GM19240 (cell line): ENCODE measurements around the gene SUPT7L.

Source experiments
- DNase-seq: peaks from one replicate; pipeline ENCODE4 v3.0.0; 2011; ENCODE audit warnings: low spot score; ENCODE audit not compliant: insufficient read length

The SUPT7L gene, protein sequence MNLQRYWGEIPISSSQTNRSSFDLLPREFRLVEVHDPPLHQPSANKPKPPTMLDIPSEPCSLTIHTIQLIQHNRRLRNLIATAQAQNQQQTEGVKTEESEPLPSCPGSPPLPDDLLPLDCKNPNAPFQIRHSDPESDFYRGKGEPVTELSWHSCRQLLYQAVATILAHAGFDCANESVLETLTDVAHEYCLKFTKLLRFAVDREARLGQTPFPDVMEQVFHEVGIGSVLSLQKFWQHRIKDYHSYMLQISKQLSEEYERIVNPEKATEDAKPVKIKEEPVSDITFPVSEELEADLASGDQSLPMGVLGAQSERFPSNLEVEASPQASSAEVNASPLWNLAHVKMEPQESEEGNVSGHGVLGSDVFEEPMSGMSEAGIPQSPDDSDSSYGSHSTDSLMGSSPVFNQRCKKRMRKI

GRCh38 chr2:27663285-27664153 is at the start of gene SUPT7L, which contains the start of gene SLC4A1AP:
Gene SUPT7L (minus strand): TSS chr2:27663614. CDS start chr2:27662192, 1,422 bp downstream.
Gene SLC4A1AP (plus strand): TSS chr2:27663889. CDS start chr2:27663915, 26 bp downstream.
- peak; percentile 47 for DNase-seq

DNA sequence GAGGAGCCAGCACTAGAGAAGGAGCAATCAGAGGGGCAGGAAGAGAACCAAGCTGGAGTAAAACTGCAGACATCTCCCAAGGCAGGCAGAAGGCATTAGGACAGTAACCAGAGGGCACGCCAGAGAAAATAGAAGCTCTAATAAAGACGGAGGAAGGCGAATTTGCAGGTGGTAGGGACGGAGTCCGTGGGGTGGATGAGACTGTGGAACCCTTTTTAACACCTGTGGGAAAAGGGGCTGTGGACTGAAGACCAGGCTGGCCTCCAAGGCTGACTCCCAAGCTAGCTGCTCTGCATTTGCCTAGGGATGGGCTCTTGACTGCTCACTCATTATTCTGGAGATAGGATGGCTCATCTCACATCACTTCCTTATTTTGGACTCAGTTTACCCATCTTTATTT is 49.8 kb upstream of the SUPT7L start:
- no peak for DNase-seq

DNA sequence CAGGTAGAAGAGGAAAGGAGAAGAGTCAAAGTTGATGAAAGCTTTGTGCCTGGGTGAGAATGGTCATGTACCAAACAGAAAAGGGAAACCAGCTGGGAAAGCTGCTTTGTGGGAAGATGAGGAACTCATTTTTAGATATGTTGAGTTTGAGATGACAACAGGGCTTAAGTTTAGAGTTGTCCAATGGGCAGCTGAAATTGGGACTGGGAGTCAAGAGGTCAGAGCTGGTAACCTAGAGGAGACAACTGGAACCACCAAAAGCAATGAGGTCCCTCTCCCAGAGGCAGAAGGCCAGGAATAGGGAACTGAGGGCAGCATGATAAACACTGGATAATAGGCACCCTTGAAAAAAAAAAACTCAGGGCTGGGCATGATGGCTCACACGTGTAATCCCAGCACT is 49.1 kb upstream of the SUPT7L start:
- no peak for DNase-seq

GRCh38 chr2:27711804-27712203 is 48.4 kb upstream of the SUPT7L start:
- no peak for DNase-seq

- DNase-seq = no peak
These were observed 47.4 kb upstream of the SUPT7L start for GRCh38 chr2:27710640-27711430.

- no peak for DNase-seq
These were observed 46.7 kb upstream of the SUPT7L start for GRCh38 chr2:27709960-27710575.

- DNase-seq = no peak
These were observed 45.9 kb upstream of the SUPT7L start for GRCh38 chr2:27709326-27709725.

GRCh38 chr2:27708666-27709065 is 45.3 kb upstream of the SUPT7L start:
- DNase-seq = no peak

DNA sequence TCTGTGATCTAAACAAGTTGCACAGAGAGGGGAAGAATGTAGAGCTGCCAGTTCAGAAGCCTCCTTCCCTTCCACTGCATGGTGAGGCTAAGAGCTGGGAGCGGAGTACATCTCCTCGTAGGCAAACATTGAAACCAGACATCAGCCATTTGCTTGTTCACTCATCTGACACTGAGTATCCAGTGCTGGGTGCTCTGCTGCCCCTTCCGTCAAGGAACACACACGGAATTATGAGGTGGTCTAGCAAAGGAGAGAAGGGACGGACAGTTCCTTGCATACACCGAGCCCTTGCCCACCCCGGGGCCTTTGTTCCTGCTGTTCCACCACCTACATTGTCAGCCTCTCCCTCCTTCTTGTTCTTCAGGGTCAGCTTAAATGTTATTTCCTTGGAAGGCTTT is 44.8 kb upstream of the SUPT7L start:
- no peak for DNase-seq

GRCh38 chr2:27707462-27708256 is 44.2 kb upstream of the SUPT7L start:
- DNase-seq = no peak

GRCh38 chr2:27705851-27706622 is 42.6 kb upstream of the SUPT7L start:
- no peak for DNase-seq

DNA sequence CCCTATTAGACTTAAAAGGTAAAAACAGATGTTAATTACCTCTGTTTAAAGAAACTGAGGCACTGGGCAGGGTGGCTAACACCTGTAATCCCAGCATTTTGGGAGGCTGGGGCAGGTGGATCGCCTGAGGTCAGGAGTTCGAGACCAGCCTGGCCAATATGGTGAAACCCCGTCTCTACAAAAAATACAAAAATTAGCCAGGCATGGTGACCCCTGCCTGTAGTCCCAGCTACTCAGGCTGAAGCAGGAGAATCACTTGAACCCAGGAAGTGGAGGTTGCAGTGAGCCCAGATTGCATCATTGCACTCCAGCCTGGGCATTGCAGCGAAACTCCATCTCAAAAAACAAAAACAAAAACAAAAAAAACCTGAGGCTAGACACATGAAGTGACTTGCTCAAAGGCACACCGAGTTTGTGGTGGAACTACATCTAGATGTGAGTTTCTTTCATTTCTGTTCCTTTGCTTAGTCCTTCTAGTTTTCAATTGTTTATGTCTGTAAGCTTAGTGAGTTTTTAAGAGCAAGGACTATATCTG is 41.0 kb upstream of the SUPT7L start:
- DNase-seq = no peak

DNA sequence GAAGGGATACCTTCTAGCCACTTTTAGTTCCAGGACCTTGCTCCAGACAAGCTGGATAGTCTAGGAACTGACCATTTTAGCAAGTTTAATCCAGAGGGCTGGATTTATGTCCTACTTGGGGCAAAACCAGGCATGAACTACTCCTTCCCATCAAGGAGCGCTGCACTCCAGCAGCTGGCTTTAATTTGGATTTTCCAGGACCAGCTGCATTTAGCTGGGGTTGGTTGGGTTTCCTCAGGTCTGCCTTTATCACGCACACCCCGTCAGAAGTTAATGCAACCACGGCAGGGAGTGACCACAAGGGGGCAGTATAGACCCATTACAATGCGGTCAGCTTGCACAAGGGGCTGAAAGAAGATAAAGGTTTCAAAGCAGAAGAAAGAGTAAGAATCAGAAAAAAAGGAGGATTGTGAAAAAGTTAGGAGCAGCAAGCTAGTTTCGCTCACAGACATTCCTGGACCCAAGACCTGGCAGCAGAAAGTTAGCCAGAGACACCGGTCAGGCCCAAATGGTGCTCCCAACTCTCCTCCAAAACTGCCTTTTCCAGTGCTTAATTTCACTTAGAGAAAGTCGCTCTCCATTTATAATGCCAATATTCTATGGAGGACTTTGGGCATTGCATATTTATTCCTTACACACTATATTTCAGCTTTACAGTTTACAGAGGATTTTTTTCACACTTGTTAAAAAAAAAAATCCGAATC is 40.4 kb upstream of the SUPT7L start:
- peak; percentile 68 for DNase-seq

- no peak for DNase-seq
These were observed 38.9 kb upstream of the SUPT7L start for GRCh38 chr2:27702302-27702701.

DNA sequence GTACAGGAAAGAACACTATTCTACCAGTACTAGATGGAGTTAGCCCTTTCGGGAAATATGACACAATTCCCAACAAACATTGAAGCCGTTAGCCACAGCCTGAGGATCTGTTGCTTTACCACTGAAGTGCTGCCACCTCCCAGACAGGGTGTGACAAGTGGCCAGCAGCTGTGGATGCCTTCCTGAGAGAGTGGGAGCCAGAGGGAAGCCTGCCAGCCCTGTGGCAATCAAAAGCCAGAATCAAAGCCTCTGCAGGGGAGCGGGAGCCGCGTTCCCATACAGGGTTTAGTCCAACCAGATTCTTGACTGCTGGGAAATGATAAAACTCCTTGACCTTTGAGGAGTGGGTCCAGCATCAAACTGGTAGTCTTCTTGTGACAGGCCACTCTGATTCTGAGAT is 38.3 kb upstream of the SUPT7L start:
- DNase-seq = no peak

GRCh38 chr2:27697660-27698059 is 34.2 kb upstream of the SUPT7L start:
- DNase-seq = no peak

- DNase-seq = no peak
These were observed 26.6 kb upstream of the SUPT7L start for GRCh38 chr2:27690052-27690451.

GRCh38 chr2:27689424-27689823 is 26.0 kb upstream of the SUPT7L start:
- no peak for DNase-seq

DNA sequence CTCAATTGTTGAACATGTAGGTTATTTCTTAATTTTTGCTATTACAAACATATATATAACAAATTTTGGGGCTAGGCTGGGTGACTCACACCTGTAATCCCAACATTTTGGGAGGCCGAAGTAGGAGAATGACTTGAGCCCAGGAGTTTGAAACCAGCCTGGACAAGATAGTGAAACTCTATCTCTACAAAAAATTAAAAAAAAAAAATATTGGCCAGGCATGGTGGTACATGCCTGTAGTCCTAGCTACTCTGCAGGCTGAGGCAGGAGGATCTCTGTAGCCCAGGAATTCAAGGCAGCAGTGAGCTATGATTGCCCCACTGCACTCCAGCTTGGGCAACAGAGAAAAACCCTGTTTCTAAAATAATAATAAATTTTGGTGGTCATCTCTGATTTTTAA is 23.8 kb upstream of the SUPT7L start:
- DNase-seq = no peak
